Measurements from ENCODE around the gene ADGRL1. TPM values are rescaled to one million over a fixed set of nuclear protein-coding genes. Genes with fewer than 3 reads are reported as not detected.

ADGRL1 gene
- total and polyA plus RNA-seq, 9 of the 15 experiments (the other 6 are each of a cell fraction or from before 2014, with no cell fraction given): 0.14 to 37.0 (median 8.6) TPM

- TF ChIP-seq ZC3H11A (IDR thresholded peaks at IDR 0.05; ENCODE audit: low read depth, low read length) (no peak), ZFP30 (CRISPR knock-in tag; IDR thresholded peaks at IDR 0.05; ENCODE audit: borderline replicate concordance) (no peak), NCOR1 (IDR thresholded peaks at IDR 0.05) (peak; percentile 35), TFAM (CRISPR knock-in tag; conservative IDR thresholded peaks at IDR 0.05) (no peak), RBM14 (IDR thresholded peaks at IDR 0.05; ENCODE audit: borderline replicate concordance, insufficient read depth, low read depth, low read length) (no peak), ZNF224 (CRISPR knock-in tag; IDR thresholded peaks at IDR 0.05) (no peak), SMARCA4 (IDR thresholded peaks at IDR 0.05) (0 out of 2 replicates have a peak, but pooled peaks have one; percentile 35), ID3 (CRISPR knock-in tag; IDR thresholded peaks at IDR 0.05) (no peak), ID3 (tag; IDR thresholded peaks at IDR 0.05) (no peak), POLR2B (IDR thresholded peaks at IDR 0.05; ENCODE audit: low read depth, partially characterized antibody) (no peak), CEBPB (tag; IDR thresholded peaks at IDR 0.05) (peak; percentile 64), USF1 (CRISPR knock-in tag; IDR thresholded peaks at IDR 0.05) (peak; percentile 26; the same call in 1 of the 2 replicates), HDAC2 (IDR thresholded peaks at IDR 0.05) (no peak), KLF6 (CRISPR knock-in tag; IDR thresholded peaks at IDR 0.05; ENCODE audit: borderline replicate concordance) (no peak), SMARCA5 (IDR thresholded peaks at IDR 0.05) (0 out of 2 replicates have a peak, but pooled peaks have one; percentile 26), HMGXB4 (CRISPR knock-in tag; IDR thresholded peaks at IDR 0.05) (no peak), ATF7 (IDR thresholded peaks at IDR 0.05) (0 out of 2 replicates have a peak, but pooled peaks have one; percentile 15), PBX2 (CRISPR knock-in tag; IDR thresholded peaks at IDR 0.05; ENCODE audit: low read depth) (no peak), PBX2 (tag; conservative IDR thresholded peaks at IDR 0.05; ENCODE audit: low read depth) (peak; percentile 86), ZNF445 (CRISPR knock-in tag; IDR thresholded peaks at IDR 0.05; ENCODE audit: low read depth) (no peak), ETV1 (tag; conservative IDR thresholded peaks at IDR 0.05; ENCODE audit: low read depth) (peak; percentile 49; the same call in 1 of the 2 replicates), HDAC1 (IDR thresholded peaks at IDR 0.05) (peak in 1 of 2 experiments; percentile 78; a peak in 2 of 4 replicates)
Measured at GRCh38 chr19:14139944-14140343, 66.0 kb downstream of the ADGRL1 start (continued).
